Keratinocyte (primary cell): ENCODE data around the gene ZMYND12.

Experiments used
- CTCF ChIP-seq, 3 experiments: IDR thresholded peaks in 1 of 3; conservative IDR thresholded peaks in 1 of 3; optimal IDR thresholded peaks in 1 of 3; 2 replicates in 2 of 3; 3 replicates in 1 of 3; pipeline versions ENCODE3 to v1.5.1; 2011; ENCODE audit warnings: low read length in 3 of 3, mild to moderate bottlenecking in 3 of 3, moderate library complexity in 2 of 3, control low read depth in 1 of 3, inconsistent platforms in 1 of 3; ENCODE audit not compliant: insufficient read depth in 2 of 3; ENCODE audit errors: extremely low read depth in 1 of 3
- EZH2 ChIP-seq: IDR thresholded peaks from one replicate; pipeline ENCODE4 v1.6.1; 2012; ENCODE audit warnings: inconsistent platforms, mild to moderate bottlenecking, low read length, moderate library complexity

- no peak for TF ChIP-seq CTCF (optimal IDR thresholded peaks at IDR 0.05 in 1 of 3, IDR thresholded peaks at IDR 0.05 in 1 of 3, conservative IDR thresholded peaks at IDR 0.05 in 1 of 3; ENCODE audit: extremely low read depth in 1 of 3, insufficient read depth in 2 of 3, low read length in 3 of 3)
- no peak for TF ChIP-seq EZH2
These were observed 10.2 kb upstream of the ZMYND12 start for GRCh38 chr1:42466030-42466429.
